ENCODE results near the gene GOLGA6B. TPM values are rescaled to one million over a fixed set of nuclear protein-coding genes. Genes with fewer than 3 reads are reported as not detected.

The GOLGA6B gene
- total RNA-seq, 1 experiment from 2014 or later: 0.11 TPM

- BruUV-seq (replicated peaks): TSS peak; percentile 84
- DNase-seq (peak; percentile 89), ATAC-seq (peak; percentile 95)
- H3F3A ChIP-seq (ENCODE audit: low read length, unreplicated experiment): no peaks in the 10 kb centered on the region
- H3K27me3 ChIP-seq (ENCODE audit: low read length): no peaks in the 10 kb centered on the region
- H2AFZ ChIP-seq (ENCODE audit: low read length): peak within 1 kb of the TSS; percentile 92
- H3K4me2 ChIP-seq (ENCODE audit: low read length): peak within 1 kb of the TSS; percentile 98
- ChIA-PET CTCF (no interaction called here), POLR2A (ENCODE audit: unreplicated experiment) (interaction anchor here (0.6 kb wide), 4 partner anchors 11 to 229 kb away, joined by 3 to 22 read pairs (median 6); no protein-coding TSS in a partner anchor)
- H4K20me1 ChIP-seq (ENCODE audit: low read length): no peaks in the 10 kb centered on the region
- H3K79me2 ChIP-seq (ENCODE audit: low read length): peaks cover 10% of the 10 kb centered on the region; the same call in 1 of the 2 replicates
- H3K27ac ChIP-seq (ENCODE audit: low read length): peak within 1 kb of the TSS; percentile 64
- no peaks in the 10 kb centered on the region for H3K9me3 ChIP-seq (ENCODE audit: low read length)
- H3K36me3 ChIP-seq (ENCODE audit: low read depth, low read length): no peaks in the 10 kb centered on the region
- TF ChIP-seq EZH2 (IDR thresholded peaks at IDR 0.05; ENCODE audit: low read length, unreplicated experiment) (no peak), CTCF (conservative IDR thresholded peaks at IDR 0.05; ENCODE audit: low read depth, low read length) (no peak), EZH2phosphoT487 (IDR thresholded peaks at IDR 0.05; ENCODE audit: borderline replicate concordance, low read length) (no peak)
- H3K4me3 ChIP-seq (ENCODE audit: low read length): peak within 1 kb of the TSS; percentile 93
- H3K4me1 ChIP-seq (ENCODE audit: insufficient read depth, low read length): peaks cover 7% of the 10 kb centered on the region
- H3K9me2 ChIP-seq (replicated peaks; ENCODE audit: low read length): no peaks in the 10 kb centered on the region
- H3K9ac ChIP-seq (ENCODE audit: low read length): peak within 1 kb of the TSS; percentile 82
- intact Hi-C loops (cut with micrococcal nuclease): loop anchor here (2.0 to 5.0 kb wide), 2 partner anchors 89 to 211 kb away; partner anchors contain the start of gene ARIH1
Observed at GRCh38 chr15:72685925-72686794, 31.7 kb downstream of the GOLGA6B start, which contains the start of the genes BBS4 and HIGD2B. Gene BBS4, plus strand, starts transcription at chr15:72686207. Its CDS starts 21 bp downstream, at chr15:72686228. Gene HIGD2B, minus strand, starts transcription at chr15:72686182. Its CDS starts 9,808 bp downstream, at chr15:72676374.

- no peak overlapping the region for H2AFZ ChIP-seq (ENCODE audit: low read length)
- H3K27ac ChIP-seq (ENCODE audit: low read length): no peak overlapping the region
- no peaks in the 10 kb centered on the region for H3K9me2 ChIP-seq (replicated peaks; ENCODE audit: low read length)
- no peak overlapping the region for H3K4me2 ChIP-seq (ENCODE audit: low read length)
- no peak overlapping the region for H3K9ac ChIP-seq (ENCODE audit: low read length)
- DNase-seq (no peak), ATAC-seq (no peak)
- no peaks in the 10 kb centered on the region for H3K27me3 ChIP-seq (ENCODE audit: low read length)
- H3K4me1 ChIP-seq (ENCODE audit: insufficient read depth, low read length): peaks cover 7% of the 10 kb centered on the region
- no TSS peak for BruUV-seq (replicated peaks)
- TF ChIP-seq EZH2phosphoT487 (IDR thresholded peaks at IDR 0.05; ENCODE audit: borderline replicate concordance, low read length) (no peak), CTCF (conservative IDR thresholded peaks at IDR 0.05; ENCODE audit: low read depth, low read length) (no peak), EZH2 (IDR thresholded peaks at IDR 0.05; ENCODE audit: low read length, unreplicated experiment) (no peak)
- intact Hi-C loops (cut with micrococcal nuclease): loop anchor here (5.0 kb wide), 1 partner anchor 91 kb away; no protein-coding TSS in a partner anchor
- H4K20me1 ChIP-seq (ENCODE audit: low read length): no peaks in the 10 kb centered on the region
- ChIA-PET POLR2A (ENCODE audit: unreplicated experiment) (no interaction called here), CTCF (no interaction called here)
- no peaks in the 10 kb centered on the region for H3F3A ChIP-seq (ENCODE audit: low read length, unreplicated experiment)
- H3K36me3 ChIP-seq (ENCODE audit: low read depth, low read length): no peaks in the 10 kb centered on the region
- no peak overlapping the region for H3K4me3 ChIP-seq (ENCODE audit: low read length)
- no peaks in the 10 kb centered on the region for H3K9me3 ChIP-seq (ENCODE audit: low read length)
- H3K79me2 ChIP-seq (ENCODE audit: low read length): peaks cover 10% of the 10 kb centered on the region; the same call in 1 of the 2 replicates
Observed at GRCh38 chr15:72688697-72689096, 34.2 kb downstream of the GOLGA6B start.

All from PC-3 (cell line).